Activated T-cell treated with anti-CD3 and anti-CD28 coated beads for 4 hours (primary cell): ENCODE results near the gene SLC13A1.
"Not testable (repeated sequence)": the region's sequence is repeated elsewhere in the genome, so short reads cannot be mapped to it uniquely, and the experiment has no call there.

Experiments used
- DNase-seq: peaks from one replicate; pipeline ENCODE4 v3.0.0-alpha.2; 2020

The SLC13A1 gene

GRCh38 chr7:123125231-123125630 lies 74.5 kb downstream of the SLC13A1 start:
- DNase-seq: no peak

- DNase-seq: no peak
These were observed 76.9 kb downstream of the SLC13A1 start for GRCh38 chr7:123122916-123123315.

DNA sequence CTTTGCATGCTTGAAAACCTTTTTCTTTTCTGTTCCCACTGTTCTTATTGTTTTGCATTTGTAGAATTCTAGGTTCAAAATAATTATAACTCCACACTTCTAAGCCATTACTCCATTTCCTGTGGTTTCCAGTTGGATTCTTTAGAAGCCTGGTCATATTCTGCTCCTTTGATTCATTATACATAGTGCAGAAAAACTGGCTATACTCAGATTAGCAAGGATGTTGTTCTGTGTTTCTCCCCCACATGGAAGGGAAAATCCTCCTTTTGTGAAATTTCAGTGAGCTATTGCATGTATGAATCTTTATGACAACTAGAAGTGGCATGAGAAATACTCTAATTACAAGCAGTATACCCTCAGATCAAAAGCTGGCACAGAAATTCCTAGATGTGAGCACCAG lies 79.5 kb downstream of the SLC13A1 start:
- no peak for DNase-seq

DNA sequence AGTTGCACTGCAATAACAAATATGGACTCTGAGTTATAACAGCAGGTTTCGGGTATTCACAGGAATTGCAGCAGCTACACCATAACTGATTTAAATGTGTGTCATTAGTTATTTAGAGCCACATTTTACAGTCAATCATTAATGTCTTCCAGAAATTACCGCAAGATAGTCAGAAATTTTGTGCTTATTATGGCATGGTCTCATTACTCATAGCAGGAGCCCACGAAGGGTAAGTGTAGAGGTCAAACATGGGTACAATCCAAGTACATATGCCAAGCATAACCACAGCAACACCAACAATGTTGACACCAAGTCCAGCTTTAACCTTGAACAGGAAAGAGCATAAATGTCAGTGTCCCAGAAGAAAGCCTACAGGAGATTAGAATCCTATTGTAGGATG lies 84.4 kb downstream of the SLC13A1 start:
- DNase-seq: no peak

DNA sequence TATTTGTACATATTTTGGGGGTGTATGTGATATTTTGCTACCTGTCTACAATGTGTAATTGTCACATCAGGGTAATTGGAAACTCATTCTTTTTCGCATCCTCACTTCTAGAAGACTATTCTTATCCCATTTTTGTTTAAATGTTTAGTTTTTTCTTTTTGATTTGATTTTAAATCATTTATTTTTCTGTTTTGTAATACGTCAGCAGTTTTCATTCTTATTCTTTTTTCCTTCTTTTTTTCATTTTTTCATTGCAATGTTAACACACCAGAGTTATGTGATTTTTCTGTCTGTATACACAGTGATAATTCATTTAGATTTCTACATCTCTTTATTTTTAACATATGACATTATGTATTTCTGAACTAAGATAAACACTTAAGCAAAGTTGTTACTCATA lies 85.5 kb downstream of the SLC13A1 start:
- DNase-seq: no peak

- DNase-seq: no peak
These were observed 86.9 kb downstream of the SLC13A1 start for GRCh38 chr7:123112833-123113232.

- DNase-seq: no peak
These were observed 100.1 kb downstream of the SLC13A1 start for GRCh38 chr7:123099712-123100111.

- DNase-seq: no peak
These were observed 102.8 kb downstream of the SLC13A1 start for GRCh38 chr7:123096976-123097375.

- DNase-seq: no peak
These were observed 103.3 kb downstream of the SLC13A1 start for GRCh38 chr7:123096434-123096833.

- no peak for DNase-seq
These were observed 109.3 kb downstream of the SLC13A1 start for GRCh38 chr7:123090456-123090855.

DNA sequence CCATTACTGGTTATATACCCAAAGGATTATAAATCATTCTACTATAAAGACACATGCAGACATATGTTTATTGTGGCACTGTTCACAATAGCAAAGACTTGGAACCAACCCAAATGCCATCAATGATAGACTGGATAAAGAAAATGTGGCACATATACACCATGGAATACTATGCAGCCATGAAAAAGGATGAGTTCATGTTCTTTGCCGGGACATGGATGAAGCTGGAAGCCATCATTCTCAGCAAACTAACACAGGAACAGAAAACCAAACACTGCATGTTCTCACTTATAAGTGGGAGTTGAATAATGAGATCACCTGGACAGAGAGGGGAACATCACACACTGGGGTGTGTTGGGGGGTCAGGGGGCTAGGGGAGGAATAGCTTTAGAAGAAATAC lies 112.9 kb downstream of the SLC13A1 start:
- not testable (repeated sequence) for DNase-seq

GRCh38 chr7:123084861-123085260 lies 114.9 kb downstream of the SLC13A1 start:
- DNase-seq: not testable (repeated sequence)

DNA sequence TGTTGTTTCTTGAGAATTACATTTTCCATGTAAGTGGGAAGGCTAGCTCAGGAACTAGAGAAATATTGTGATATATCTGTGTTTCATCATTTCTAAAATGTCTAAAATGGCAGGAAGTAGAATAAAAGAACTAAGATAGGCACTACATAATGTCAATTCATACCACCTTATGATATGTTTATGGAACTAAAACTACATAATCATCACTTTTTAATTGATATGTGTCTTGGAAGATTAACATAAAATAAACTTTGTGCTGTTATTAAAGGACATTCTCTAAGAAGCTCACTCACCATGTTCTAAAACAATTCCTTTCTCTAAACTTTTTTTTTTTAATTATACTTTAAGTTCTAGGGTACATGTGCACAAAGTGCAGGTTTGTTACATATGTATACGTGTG lies 120.7 kb downstream of the SLC13A1 start:
- no peak for DNase-seq

- no peak for DNase-seq
These were observed 123.8 kb downstream of the SLC13A1 start for GRCh38 chr7:123075838-123076467.

GRCh38 chr7:123070702-123071286 lies 129.0 kb downstream of the SLC13A1 start:
- DNase-seq: no peak

GRCh38 chr7:123067814-123068213 lies 132.0 kb downstream of the SLC13A1 start:
- DNase-seq: no peak
